ENCODE results near the gene MYO18B.

MYO18B gene

DNA sequence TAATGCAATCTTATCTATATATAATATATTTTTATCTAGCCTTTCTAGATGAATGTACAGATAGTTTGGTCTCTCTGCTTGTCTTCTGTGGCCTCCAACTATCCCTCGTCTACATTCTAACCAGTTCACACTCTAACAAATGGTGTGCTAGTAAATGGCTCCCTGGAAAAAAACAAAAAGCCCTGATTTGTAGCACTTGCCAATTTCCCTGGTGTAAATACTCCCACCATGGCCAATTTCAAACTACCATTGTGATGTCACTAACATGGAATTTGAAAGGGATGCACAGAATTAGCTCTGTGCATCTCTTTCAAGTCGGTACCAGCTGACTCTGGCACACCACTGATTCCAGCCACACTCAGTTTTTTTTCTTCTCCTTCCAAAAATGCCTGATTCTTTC lies 154.6 kb downstream of the MYO18B start:
- DNase-seq (ENCODE audit: low read depth in 2 of 3, low spot score in 2 of 3), result no peak

DNA sequence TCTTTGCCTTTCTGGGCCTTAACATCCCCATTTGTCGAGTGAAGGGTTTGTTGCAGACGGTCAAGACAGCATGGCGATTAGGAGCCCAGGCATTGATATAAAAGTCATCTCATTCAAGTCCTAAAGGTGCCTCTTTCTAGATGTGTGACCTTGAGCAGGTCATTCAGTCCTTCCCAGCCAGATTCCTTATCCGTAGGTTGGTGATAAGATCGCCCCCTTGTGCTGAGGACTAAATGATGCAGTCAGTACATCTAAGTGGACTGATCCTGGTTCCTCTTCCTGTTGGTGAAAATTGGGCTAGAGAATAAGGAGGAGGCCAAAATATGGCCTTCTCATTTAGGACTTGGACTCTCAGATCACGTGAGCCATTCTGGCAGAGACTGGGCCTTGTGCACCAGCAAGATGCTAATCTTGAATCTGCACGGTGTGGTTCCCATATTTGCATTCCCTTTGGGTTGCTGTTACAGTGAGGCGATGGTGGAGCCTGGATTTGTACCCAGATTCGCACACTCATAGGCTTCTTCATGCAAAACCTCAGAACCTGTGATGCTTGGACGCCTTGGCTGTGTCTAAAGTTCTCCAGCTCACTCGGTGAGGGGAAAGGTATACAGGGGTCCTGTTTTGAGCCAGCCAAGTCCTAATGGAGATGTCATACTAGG lies 156.8 kb downstream of the MYO18B start:
- DNase-seq (ENCODE audit: low read depth in 2 of 3, low spot score in 2 of 3), result no peak

- no peak for DNase-seq (ENCODE audit: low read depth in 2 of 3, low spot score in 2 of 3)
These were observed 157.6 kb downstream of the MYO18B start for GRCh38 chr22:25899566-25899965.

GRCh38 chr22:25900390-25900789 lies 158.4 kb downstream of the MYO18B start:
- DNase-seq (ENCODE audit: low read depth in 2 of 3, low spot score in 2 of 3), result no peak

GRCh38 chr22:25900880-25901279 lies 158.9 kb downstream of the MYO18B start:
- no peak for DNase-seq (ENCODE audit: low read depth in 2 of 3, low spot score in 2 of 3)

DNA sequence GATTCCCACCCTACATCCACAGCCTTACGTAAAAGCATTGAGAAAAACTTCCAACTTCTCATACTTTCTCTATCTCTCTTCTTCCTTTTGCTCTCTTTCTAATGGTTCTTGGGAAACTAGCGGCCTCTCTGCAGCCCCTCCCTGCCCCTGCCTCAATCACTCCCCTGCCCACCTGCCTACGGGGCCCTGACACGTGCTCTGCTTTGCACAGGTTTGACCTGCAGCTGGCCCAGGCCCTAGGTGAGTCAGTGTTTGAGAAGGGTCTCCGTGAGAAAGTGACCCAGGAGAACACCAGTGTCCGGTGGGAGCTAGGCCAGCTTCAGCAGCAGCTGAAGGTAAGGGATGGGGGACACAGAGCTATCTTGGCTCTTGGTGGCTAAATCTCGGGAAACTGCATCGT lies 160.4 kb downstream of the MYO18B start:
- DNase-seq (ENCODE audit: low read depth in 2 of 3, low spot score in 2 of 3), result no peak

- no peak for DNase-seq (ENCODE audit: low read depth in 2 of 3, low spot score in 2 of 3)
These were observed 161.3 kb downstream of the MYO18B start for GRCh38 chr22:25903294-25903693.

- no peak for DNase-seq (ENCODE audit: low read depth in 2 of 3, low spot score in 2 of 3)
These were observed 166.2 kb downstream of the MYO18B start for GRCh38 chr22:25908212-25908611.

DNA sequence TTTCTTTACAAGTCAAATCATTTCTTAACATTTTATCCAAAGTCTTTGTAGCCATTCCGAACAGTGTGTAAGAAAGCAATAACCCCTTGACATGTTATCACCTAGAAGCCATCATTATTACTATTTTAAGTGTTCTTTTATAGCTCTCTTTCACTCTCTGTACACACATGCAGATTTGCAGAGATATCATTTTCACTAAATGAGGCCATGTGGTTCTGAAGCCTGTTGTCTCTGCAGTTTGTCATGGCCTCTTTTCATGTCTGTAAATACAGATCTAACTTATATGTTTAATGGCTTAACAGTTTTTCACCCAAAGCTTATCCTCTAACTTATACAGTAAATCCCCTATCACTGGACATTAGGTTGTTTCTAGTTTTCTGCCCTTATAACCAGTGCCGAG lies 166.8 kb downstream of the MYO18B start:
- no peak for DNase-seq (ENCODE audit: low read depth in 2 of 3, low spot score in 2 of 3)

GRCh38 chr22:25909614-25910387 lies 167.8 kb downstream of the MYO18B start:
- no peak for DNase-seq (ENCODE audit: low read depth in 2 of 3, low spot score in 2 of 3)

GRCh38 chr22:25911243-25911972 lies 169.4 kb downstream of the MYO18B start:
- DNase-seq (ENCODE audit: low read depth in 2 of 3, low spot score in 2 of 3), result no peak

- DNase-seq (ENCODE audit: low read depth in 2 of 3, low spot score in 2 of 3), result no peak
These were observed 177.5 kb downstream of the MYO18B start for GRCh38 chr22:25919452-25919851.

GRCh38 chr22:25922141-25922540 lies 180.2 kb downstream of the MYO18B start:
- no peak for DNase-seq (ENCODE audit: low read depth in 2 of 3, low spot score in 2 of 3)

- DNase-seq (ENCODE audit: low read depth in 2 of 3, low spot score in 2 of 3), result no peak
These were observed 181.9 kb downstream of the MYO18B start for GRCh38 chr22:25923914-25924313.

GRCh38 chr22:25928038-25928437 lies 186.1 kb downstream of the MYO18B start:
- DNase-seq (ENCODE audit: low read depth in 2 of 3, low spot score in 2 of 3), result no peak

DNA sequence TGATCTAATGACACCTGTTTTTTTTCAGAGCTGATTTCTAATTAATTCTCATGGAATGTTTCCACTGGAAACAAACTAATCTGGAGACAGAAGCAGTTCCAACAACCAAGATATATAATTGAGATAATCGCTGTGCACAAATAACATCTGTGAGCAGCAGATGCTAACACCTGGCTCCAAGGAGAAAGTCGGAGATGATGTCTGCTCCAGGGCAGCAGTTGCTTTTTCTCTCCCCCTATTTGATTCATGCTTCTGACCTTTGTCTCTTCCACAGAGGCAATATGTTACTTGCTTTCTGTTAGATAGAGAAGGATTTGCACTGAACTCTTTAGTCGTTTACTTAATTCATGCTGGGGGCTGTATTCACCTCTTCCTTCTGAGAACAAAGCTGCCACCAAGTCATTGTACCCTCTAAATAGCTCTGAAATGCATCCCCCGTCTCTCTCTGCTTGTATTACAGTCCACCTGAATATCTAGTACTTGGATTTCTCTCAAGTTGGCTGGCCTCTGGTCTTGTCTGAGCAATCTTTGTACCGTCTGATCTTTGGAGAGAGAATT lies 187.4 kb downstream of the MYO18B start:
- DNase-seq (ENCODE audit: low read depth in 2 of 3, low spot score in 2 of 3), result no peak

DNA sequence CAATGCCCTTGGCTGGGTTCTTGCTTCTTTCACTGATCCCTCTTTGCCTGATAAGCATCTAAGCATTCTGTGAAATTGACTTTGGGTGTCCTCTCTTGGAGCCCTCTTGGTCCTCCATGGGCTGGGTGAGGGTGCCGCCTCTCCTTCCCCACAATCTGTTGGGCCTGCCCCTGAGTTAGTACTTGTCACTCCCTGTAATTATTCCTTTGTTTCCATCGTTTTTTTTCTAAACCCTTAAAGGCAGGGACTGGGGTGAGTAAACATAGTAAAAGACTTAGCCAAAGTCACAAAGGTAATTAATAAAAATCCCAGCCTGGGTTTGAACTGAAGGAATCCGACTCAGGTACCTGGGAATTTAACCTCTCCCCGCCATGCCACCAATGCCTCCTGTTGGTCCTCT lies 188.1 kb downstream of the MYO18B start:
- no peak for DNase-seq (ENCODE audit: low read depth in 2 of 3, low spot score in 2 of 3)

- DNase-seq (ENCODE audit: low read depth in 2 of 3, low spot score in 2 of 3), result no peak
These were observed 188.9 kb downstream of the MYO18B start for GRCh38 chr22:25930788-25931310.

- no peak for DNase-seq (ENCODE audit: low read depth in 2 of 3, low spot score in 2 of 3)
These were observed 191.3 kb downstream of the MYO18B start for GRCh38 chr22:25933158-25933788.

DNA sequence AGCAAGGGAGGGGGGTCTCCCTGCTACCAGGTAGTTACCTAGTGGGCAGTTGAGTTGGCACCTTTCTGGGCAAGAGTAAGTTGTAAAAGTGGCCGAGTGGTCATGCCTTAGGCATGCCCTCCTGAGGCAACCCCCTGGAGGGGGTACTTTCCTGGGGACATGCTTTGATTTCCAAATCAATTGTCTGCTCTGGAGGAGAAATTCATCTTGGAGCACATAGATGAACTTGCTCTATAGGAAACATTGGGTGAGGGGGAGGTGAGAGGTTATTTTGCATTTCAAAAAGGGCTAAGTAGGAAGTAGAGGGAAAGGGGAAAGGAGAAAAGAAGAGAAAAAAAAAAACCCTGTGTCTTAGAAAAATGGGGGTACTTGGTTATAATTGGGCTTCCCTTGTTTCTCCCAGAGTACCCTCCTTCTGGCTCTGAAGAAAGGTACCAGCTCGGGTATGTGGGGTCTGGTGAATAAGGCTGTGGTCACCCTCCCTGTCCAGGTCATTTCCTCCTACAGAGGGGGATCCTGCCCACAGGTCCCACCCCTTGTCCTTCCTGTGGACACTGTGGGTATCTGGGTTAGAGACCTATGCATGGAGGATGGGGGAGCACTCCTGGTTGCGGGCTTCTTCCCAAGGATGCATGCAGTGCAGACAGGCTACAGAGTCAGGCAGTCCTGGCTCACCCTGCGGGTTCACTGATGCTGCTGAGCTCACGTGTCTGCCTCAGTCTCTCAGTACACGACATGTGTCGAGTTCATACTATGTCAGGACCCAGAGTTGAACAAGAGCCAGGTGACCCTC lies 193.5 kb downstream of the MYO18B start:
- DNase-seq (ENCODE audit: low read depth in 2 of 3, low spot score in 2 of 3), result no peak

Data from activated CD8-positive, alpha-beta memory T cell treated with anti-CD3 and anti-CD28 coated beads for 48 hours (primary cell).